Naive thymus-derived CD8-positive, alpha-beta T cell (primary cell): ENCODE data around the gene CHST11. TPM values are rescaled to one million over a fixed set of nuclear protein-coding genes. Genes with fewer than 3 reads are reported as not detected.
A peak's percentile ranks its signal among the peaks of the same experiment; 100 is the strongest.

ENCODE experiments used
- ATAC-seq, 2 donors: fragments of 150-1000 bp; cut with Tn5 transposase in 1 of 2; sonication (Bioruptor Pico), chemical (Tn5 transposase) in 1 of 2; 1 replicate in 1 of 2; 2 replicates in 1 of 2; pipeline ENCODE4 v1.10.0; 2021; ENCODE audit warnings: mild to moderate bottlenecking in 2 of 2, moderate library complexity in 2 of 2
- POLR2A ChIA-PET: fragments of 350-600 bp; sonication (Branson Sonifier 250); formaldehyde crosslinking; loops from one replicate; lab custom pipeline; 2021; ENCODE audit warnings: antibody characterized with exemption; lab: Charles Lee
- DNase-seq, 10 donors: peaks; one replicate each; pipeline versions ENCODE4 v3.0.0 to v3.0.0-alpha.2; 2020 to 2022
- H3K27ac Mint-ChIP-seq, 10 donors: one replicate each; pipeline ENCODE4 v1.8.0; 2020 to 2022; ENCODE audit warnings: mild to moderate bottlenecking in 10 of 10, mixed read lengths in 10 of 10, moderate library complexity in 4 of 10, inconsistent platforms in 1 of 10
- H3K27me3 Mint-ChIP-seq, 5 donors: one replicate each; pipeline ENCODE4 v1.8.0; 2021 to 2022; ENCODE audit warnings: mixed read lengths in 5 of 5
- H3K36me3 Mint-ChIP-seq, 3 donors: one replicate each; pipeline ENCODE4 v1.8.0; 2020 to 2022; ENCODE audit warnings: mixed read lengths in 3 of 3, mild to moderate bottlenecking in 2 of 3, inconsistent platforms in 1 of 3
- H3K4me1 Mint-ChIP-seq, 4 donors: one replicate each; pipeline ENCODE4 v1.8.0; 2021 to 2022; ENCODE audit warnings: mixed read lengths in 4 of 4
- H3K4me3 Mint-ChIP-seq, 10 donors: one replicate each; pipeline ENCODE4 v1.8.0; 2020 to 2022; ENCODE audit warnings: mild to moderate bottlenecking in 10 of 10, mixed read lengths in 10 of 10, moderate library complexity in 6 of 10, inconsistent platforms in 1 of 10
- H3K9me3 Mint-ChIP-seq, 9 donors: one replicate each; pipeline ENCODE4 v1.8.0; 2020 to 2022; ENCODE audit warnings: mixed read lengths in 9 of 9, mild to moderate bottlenecking in 3 of 9, inconsistent platforms in 1 of 9, moderate library complexity in 1 of 9
- polyA plus RNA-seq, 3 donors: library from polyadenylated mRNA; unstranded; fragments of 300-500 nt; fragmentation: Illumina TruSeq; gene quantifications; one replicate each; pipeline ENCODE4 v1.2.3, GENCODE V29; 2021
- total RNA-seq, 8 experiments: library from RNA in 2 of 8; stranded (reverse) in 2 of 8; gene quantifications; one replicate each; pipeline ENCODE4 v1.2.3 and lab custom pipeline; 2021 to 2026

The CHST11 gene
- total and polyA plus RNA-seq, 5 experiments from 2014 or later, result 23.1 to 35.6 (median 26.8) TPM

DNA sequence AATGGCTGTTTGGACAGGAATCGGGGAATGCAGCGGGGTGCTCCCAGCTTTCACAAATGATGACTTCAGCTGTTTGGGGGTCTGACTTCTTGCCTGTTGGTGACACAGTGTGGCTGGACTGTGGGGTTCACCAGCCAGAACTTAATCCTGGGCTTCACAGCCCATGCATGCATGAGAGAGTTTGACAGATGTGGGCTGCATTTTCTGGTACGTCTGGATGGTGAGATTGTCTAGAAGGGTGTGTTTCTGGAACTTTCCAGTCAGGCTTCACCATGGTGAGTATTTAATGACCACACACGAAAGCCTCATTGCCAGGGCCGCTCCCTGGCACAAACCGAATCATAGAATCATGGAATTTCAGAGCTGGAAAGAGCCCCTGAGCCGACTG, 29.6 kb downstream of the CHST11 start:
- ATAC-seq, result no peak
- Mint-ChIP-seq H3K27me3 (no peaks in the 10 kb centered on the region), H3K4me3 (peak overlapping the region in 6 of 10 donors; percentile 34 to 76 (median 62)), H3K36me3 (peaks cover 0 to under 1% (median 0%) of the 10 kb centered on the region in 3 donors), H3K4me1 (peaks cover 61 to 96% (median 88%) of the 10 kb centered on the region in 4 donors), H3K9me3 (no peaks in the 10 kb centered on the region), H3K27ac (peak overlapping the region in 8 of 10 donors; percentile 3 to 88 (median 80))
- DNase-seq, result no peak
- POLR2A ChIA-PET, result interaction anchor here (4.9 kb wide), 1 partner anchor 29 kb away, joined by 25 read pairs; the partner anchor contains the start of gene CHST11

DNA sequence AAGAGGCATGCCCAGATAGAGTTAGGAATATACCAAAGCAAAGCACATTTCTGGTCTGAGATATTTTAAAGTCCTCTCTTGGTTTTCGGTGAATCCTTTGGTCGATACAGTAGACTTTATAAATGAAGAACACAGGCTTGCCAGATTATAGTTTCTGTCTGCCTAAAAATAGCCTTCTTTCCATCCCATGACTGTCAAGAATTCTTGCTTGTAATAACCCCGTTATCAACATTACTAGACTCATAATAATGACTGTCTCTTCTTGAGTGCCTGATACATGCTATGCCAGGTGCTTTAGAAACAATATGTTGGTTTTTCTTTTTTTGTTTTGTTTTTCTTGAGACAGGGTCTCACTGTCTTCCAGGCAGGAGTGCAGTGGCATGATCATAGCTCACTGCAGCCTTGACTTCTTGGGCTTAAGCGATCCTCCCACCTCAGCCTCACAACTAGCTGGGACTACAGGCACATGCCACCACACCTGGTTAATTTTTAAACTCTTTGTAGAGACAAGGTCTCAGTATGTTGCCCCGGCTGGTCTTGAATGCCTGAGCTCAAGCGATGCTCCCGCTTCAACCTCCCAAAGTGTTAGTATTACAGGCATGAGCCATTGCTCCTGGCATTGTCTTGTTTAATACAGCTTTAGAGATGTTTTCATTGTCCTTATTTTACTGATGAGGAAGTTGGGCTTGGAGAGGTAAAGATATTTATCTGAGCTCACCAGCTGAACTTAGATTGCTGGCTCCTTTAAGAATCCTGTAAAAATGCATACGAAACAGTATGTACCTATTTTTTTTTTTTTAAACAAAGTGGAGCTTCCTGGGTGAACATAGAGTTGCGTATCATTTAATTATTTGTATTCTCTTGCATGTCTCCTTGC, 30.4 kb downstream of the CHST11 start:
- POLR2A ChIA-PET, result interaction anchor here (0.6 to 4.9 kb wide), 4 partner anchors 9 to 129 kb away, joined by 3 to 25 read pairs (median 4); partner anchors contain the start of gene CHST11
- DNase-seq (no peak), ATAC-seq (no peak)
- no peaks in the 10 kb centered on the region for H3K9me3 Mint-ChIP-seq
- H3K36me3 Mint-ChIP-seq, result no peaks in the 10 kb centered on the region
- peak overlapping the region in 9 of 10 donors; percentile 4 to 88 (median 51) for H3K27ac Mint-ChIP-seq
- peak overlapping the region in 4 of 10 donors; percentile 3 to 41 (median 13) for H3K4me3 Mint-ChIP-seq
- peaks cover 60 to 95% (median 88%) of the 10 kb centered on the region in 4 donors for H3K4me1 Mint-ChIP-seq
- no peaks in the 10 kb centered on the region for H3K27me3 Mint-ChIP-seq

DNA sequence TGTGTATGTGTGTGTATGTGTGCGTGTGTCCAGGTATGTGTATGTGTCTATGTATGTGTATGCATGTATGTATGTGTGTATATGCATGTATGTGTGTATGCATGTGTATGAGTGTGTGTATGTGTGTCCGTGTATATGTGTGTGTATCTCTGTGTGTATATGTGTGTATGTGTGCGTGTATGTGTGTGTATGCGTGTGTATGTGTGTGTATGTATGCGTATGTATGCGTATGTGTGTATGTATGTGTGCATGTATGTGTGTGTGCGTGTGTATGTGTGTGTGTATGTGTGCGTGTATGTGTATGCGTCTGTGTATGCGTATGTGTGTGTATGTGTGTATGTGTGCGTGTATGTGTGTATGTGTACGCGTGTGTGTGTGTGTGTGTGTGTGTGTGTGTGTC, 31.6 kb downstream of the CHST11 start:
- Mint-ChIP-seq H3K27ac (peak overlapping the region in 4 of 10 donors; percentile 61 to 77 (median 68)), H3K4me3 (peak overlapping the region in 1 of 10 donors; percentile 37), H3K9me3 (no peaks in the 10 kb centered on the region), H3K4me1 (peaks cover 57 to 91% (median 84%) of the 10 kb centered on the region in 4 donors), H3K36me3 (no peaks in the 10 kb centered on the region), H3K27me3 (no peaks in the 10 kb centered on the region)
- no peak for ATAC-seq
- POLR2A ChIA-PET, result interaction anchor here (1.0 kb wide), 1 partner anchor 10 kb away, joined by 3 read pairs; no protein-coding TSS in a partner anchor
- DNase-seq, result no peak

DNA sequence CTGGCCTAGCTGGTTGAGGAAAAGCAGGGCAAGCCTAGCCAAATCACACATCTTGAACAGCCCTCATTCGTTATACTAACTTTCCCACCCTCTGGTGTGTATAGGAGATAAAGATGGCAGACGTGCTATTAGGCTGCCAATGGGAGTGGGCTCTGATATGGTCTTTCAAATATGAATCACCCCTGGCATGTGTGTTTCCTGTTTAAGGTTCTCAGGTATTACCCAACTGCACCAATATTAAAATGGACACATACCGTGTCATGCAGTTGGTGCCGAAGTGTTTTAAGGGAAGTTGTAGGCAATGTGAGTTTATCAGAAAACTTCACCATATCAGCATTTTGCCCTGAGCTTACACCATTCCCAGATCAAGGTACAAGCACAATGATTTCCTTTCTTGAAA, 33.4 kb downstream of the CHST11 start:
- POLR2A ChIA-PET, result interaction anchor here (1.3 kb wide), 1 partner anchor 12 kb away, joined by 5 read pairs; no protein-coding TSS in a partner anchor
- Mint-ChIP-seq H3K4me3 (peak overlapping the region in 8 of 10 donors; percentile 39 to 73 (median 60)), H3K27ac (peak overlapping the region in 9 of 10 donors; percentile 31 to 97 (median 77)), H3K9me3 (no peaks in the 10 kb centered on the region), H3K36me3 (no peaks in the 10 kb centered on the region), H3K27me3 (no peaks in the 10 kb centered on the region), H3K4me1 (peaks cover 50 to 90% (median 83%) of the 10 kb centered on the region in 4 donors)
- DNase-seq (no peak), ATAC-seq (no peak)

DNA sequence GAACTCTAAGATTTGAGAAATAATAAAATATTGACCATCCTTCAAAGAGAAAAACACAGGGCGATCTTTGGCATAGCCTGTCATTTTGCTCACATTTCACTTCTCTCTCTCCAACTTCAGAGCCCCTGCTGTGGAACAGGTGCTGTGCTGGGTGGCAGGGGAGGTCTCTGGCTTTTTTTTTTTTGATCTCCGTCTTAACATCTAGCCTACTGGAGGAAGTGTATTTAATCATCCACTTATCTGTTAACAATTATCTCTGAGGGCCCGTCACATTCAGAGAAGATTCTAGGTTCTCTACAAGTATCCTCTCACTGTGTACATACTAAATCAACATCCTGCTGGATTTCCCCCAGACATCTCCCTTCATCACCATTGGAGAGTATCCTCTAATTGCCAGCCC, 34.1 kb downstream of the CHST11 start:
- no peaks in the 10 kb centered on the region for H3K36me3 Mint-ChIP-seq
- H3K27me3 Mint-ChIP-seq, result no peaks in the 10 kb centered on the region
- DNase-seq (peak in 1 of 10 donors; percentile 17), ATAC-seq (peak; percentile 48 to 49)
- H3K4me1 Mint-ChIP-seq, result peaks cover 46 to 87% (median 80%) of the 10 kb centered on the region in 4 donors
- H3K27ac Mint-ChIP-seq, result peak overlapping the region; percentile 9 to 97 (median 70)
- no peaks in the 10 kb centered on the region for H3K9me3 Mint-ChIP-seq
- POLR2A ChIA-PET, result no interaction called here
- peak overlapping the region in 9 of 10 donors; percentile 39 to 73 (median 57) for H3K4me3 Mint-ChIP-seq

DNA sequence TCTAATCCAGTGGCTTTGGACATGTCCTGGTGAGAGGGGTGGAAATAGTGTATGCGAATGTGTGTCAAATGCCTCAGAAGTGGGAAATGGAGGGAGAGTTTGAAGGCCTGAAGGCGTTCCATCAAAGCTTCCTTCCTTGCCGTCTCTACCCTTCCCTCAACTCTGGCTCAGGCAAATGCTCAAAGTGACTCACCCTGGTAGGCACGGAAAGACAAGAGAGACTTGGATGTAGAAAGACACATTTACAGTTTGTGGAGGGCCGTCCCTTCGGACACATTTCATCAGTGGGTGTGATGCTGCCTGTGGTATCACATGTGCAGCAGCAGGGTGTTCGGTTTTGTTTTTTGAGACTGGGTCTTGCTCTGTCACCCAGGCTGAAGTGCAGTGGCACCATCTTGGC, 36.7 kb downstream of the CHST11 start:
- H3K27ac Mint-ChIP-seq, result peak overlapping the region in 9 of 10 donors; percentile 40 to 97 (median 67)
- no peaks in the 10 kb centered on the region for H3K9me3 Mint-ChIP-seq
- ATAC-seq, result no peak
- POLR2A ChIA-PET, result interaction anchor here (1.1 to 1.7 kb wide), 2 partner anchors 13 to 16 kb away, joined by 4 read pairs; no protein-coding TSS in a partner anchor
- H3K36me3 Mint-ChIP-seq, result no peaks in the 10 kb centered on the region
- H3K4me3 Mint-ChIP-seq, result peak overlapping the region in 6 of 10 donors; percentile 2 to 54 (median 23)
- H3K27me3 Mint-ChIP-seq, result no peaks in the 10 kb centered on the region
- no peak for DNase-seq
- peaks cover 43 to 89% (median 79%) of the 10 kb centered on the region in 4 donors for H3K4me1 Mint-ChIP-seq

DNA sequence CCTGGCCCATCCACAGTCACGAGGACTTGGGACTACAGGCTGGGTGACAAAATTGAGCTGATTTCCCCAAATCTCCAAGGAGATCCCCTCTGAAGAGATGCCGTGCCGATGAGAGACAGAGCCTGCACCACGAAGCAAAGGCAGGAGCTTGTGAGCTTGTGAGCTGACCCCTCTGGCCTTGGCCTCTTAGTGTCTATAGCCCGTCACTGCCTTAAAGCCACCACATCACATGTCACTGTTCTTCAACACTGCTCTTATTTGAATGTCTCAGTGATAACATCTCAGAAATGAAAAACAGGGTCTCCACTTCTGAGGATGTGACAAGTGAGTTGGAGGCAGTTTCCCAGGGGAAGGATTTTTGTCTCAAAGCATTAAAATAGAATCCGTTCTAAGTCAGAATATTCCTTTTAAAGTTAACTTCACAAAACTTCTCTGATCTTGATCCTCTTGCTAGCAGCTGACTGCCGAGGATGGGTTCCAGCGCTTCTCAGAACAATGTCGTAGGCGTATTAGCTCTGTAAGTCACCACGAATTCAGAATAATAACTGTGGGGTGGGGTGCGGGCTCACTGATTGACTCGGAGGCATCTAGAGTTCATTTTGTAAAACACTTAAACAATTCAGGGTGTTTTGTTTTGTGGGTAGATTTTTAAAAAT, 37.5 kb downstream of the CHST11 start:
- peak in 4 of 10 donors; percentile 35 to 50 (median 38) for DNase-seq
- POLR2A ChIA-PET, result interaction anchor here (0.6 to 1.4 kb wide), 4 partner anchors 13 to 544 kb away, joined by 3 to 5 read pairs (median 4); no protein-coding TSS in a partner anchor
- peaks cover 47 to 92% (median 83%) of the 10 kb centered on the region in 4 donors for H3K4me1 Mint-ChIP-seq
- H3K27me3 Mint-ChIP-seq, result no peaks in the 10 kb centered on the region
- H3K27ac Mint-ChIP-seq, result peak overlapping the region; percentile 75 to 97 (median 90)
- ATAC-seq, result peak; percentile 38 to 52
- H3K36me3 Mint-ChIP-seq, result no peaks in the 10 kb centered on the region
- no peaks in the 10 kb centered on the region for H3K9me3 Mint-ChIP-seq
- peak overlapping the region; percentile 68 to 83 (median 75) for H3K4me3 Mint-ChIP-seq

DNA sequence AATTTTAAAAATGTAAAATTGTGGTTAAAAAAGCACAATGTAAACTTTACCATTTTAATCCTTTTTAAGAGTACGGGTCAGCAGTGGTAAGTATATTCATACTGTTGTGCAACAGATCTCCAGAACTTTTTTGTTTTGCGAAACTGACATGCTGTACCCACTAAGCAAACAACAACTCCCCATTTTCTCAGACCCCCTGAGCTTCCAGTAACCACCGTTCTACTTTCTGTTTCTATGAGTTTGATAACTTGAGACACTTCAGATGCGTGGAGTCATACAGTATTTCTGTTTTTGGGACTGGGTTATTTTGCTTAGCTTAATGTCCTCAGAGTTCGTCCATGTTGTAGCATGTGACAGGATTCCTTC, 38.0 kb downstream of the CHST11 start:
- DNase-seq (peak in 2 of 10 donors; percentile 26 to 48), ATAC-seq (peak; percentile 36 to 42)
- Mint-ChIP-seq H3K9me3 (no peaks in the 10 kb centered on the region), H3K4me3 (peak overlapping the region; percentile 26 to 83 (median 73)), H3K4me1 (peaks cover 47 to 95% (median 87%) of the 10 kb centered on the region in 4 donors), H3K36me3 (no peaks in the 10 kb centered on the region), H3K27me3 (no peaks in the 10 kb centered on the region), H3K27ac (peak overlapping the region; percentile 67 to 97 (median 87))
- POLR2A ChIA-PET, result interaction anchor here (0.7 to 1.4 kb wide), 3 partner anchors 14 to 543 kb away, joined by 3 to 5 read pairs (median 4); no protein-coding TSS in a partner anchor

DNA sequence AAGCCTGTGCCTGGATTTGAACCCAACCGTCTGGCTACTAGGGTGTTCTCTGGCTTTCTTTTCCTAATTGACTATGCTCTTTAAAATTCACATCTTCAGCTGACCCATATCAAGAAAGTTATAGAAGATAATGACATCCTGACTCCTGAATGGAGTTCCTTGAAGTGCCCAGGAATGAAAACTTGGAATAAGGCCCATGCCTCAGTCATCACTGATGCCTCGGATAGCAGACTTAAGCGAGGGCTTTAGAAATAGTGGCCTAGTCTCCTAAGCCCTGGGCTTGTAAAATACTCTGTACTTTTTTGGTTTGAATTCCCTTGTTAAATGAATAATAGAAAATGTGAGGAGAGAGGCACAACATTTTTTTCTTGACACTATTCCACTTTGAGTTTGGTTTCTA, 39.0 kb downstream of the CHST11 start:
- no peak for ATAC-seq
- POLR2A ChIA-PET, result interaction anchor here (0.9 kb wide), 1 partner anchor 10 kb away, joined by 3 read pairs; no protein-coding TSS in a partner anchor
- no peaks in the 10 kb centered on the region for H3K27me3 Mint-ChIP-seq
- H3K27ac Mint-ChIP-seq, result peak overlapping the region in 6 of 10 donors; percentile 3 to 97 (median 58)
- peaks cover 41 to 95% (median 87%) of the 10 kb centered on the region in 4 donors for H3K4me1 Mint-ChIP-seq
- H3K36me3 Mint-ChIP-seq, result no peaks in the 10 kb centered on the region
- no peaks in the 10 kb centered on the region for H3K9me3 Mint-ChIP-seq
- DNase-seq, result no peak
- peak overlapping the region in 6 of 10 donors; percentile 0 to 47 (median 26) for H3K4me3 Mint-ChIP-seq

DNA sequence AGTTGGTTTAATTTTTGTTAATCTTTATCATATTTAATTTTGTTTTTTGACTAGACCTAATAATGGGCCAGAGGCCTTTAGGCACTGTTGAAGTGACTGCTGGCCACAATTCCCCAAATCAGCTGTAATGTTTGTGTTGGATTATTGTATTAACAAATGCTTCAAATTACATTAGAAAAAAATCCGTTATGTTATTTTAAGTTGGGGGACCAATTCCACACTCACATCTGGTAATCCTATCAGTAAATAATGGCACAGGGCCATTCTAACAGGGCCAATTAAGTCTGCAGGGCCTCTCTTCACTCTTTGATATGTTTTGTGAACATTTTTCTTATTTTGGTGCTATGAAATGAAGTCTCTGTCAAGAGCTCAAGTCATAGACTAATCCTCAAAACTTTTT, 39.6 kb downstream of the CHST11 start:
- Mint-ChIP-seq H3K4me3 (peak overlapping the region in 1 of 10 donors; percentile 31), H3K36me3 (no peaks in the 10 kb centered on the region), H3K27ac (peak overlapping the region in 2 of 10 donors; percentile 88 to 97), H3K4me1 (peaks cover 38 to 94% (median 85%) of the 10 kb centered on the region in 4 donors), H3K27me3 (no peaks in the 10 kb centered on the region), H3K9me3 (no peaks in the 10 kb centered on the region)
- POLR2A ChIA-PET, result interaction anchor here (0.9 kb wide), 1 partner anchor 11 kb away, joined by 3 read pairs; no protein-coding TSS in a partner anchor
- DNase-seq (no peak), ATAC-seq (no peak)

DNA sequence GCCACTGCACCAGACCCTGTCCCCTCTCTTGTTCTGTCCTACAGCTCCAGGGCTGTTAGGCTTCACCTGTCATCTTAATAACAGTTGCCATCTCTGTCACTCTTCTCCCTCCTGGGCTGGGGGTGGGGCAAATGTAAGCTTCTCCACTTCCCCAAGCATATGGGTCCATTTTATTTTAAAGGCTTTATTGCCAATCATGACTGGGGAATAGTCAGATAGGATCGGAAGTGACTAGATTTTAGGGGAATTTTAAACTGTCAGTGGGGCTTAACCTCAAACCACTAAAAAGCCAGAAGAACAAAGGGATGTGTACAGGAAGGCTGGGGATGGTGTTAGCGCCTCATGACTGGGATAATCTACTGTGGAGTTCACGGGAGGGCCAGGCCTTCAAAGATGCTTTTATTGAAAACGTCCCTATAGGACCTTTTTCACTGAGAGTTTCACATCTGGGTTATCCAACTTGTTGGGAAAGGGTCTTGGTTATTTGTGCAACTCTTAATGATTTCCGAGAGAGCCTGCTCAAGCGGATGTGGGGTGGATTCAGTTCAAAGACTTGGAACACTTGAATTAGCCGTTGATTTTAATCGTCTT, 41.6 kb downstream of the CHST11 start:
- H3K9me3 Mint-ChIP-seq, result no peaks in the 10 kb centered on the region
- ATAC-seq, result peak; percentile 65 to 71
- peak in 6 of 10 donors; percentile 27 to 61 (median 36) for DNase-seq
- peak overlapping the region; percentile 19 to 97 (median 68) for H3K27ac Mint-ChIP-seq
- peaks cover 0 to 3% (median 0%) of the 10 kb centered on the region in 3 donors for H3K36me3 Mint-ChIP-seq
- H3K4me1 Mint-ChIP-seq, result peaks cover 39 to 95% (median 83%) of the 10 kb centered on the region in 4 donors
- H3K4me3 Mint-ChIP-seq, result peak overlapping the region; percentile 20 to 78 (median 71)
- POLR2A ChIA-PET, result interaction anchor here (0.9 kb wide), 1 partner anchor 39 kb away, joined by 4 read pairs; no protein-coding TSS in a partner anchor
- no peaks in the 10 kb centered on the region for H3K27me3 Mint-ChIP-seq
